NT2/D1 (cell line): Measurements from ENCODE around the gene LARGE2.

Experiments
- SUZ12 ChIP-seq: IDR thresholded peaks from 2 replicates; pipeline ENCODE4 v1.6.1; 2011; ENCODE audit not compliant: insufficient read length, insufficient read depth; ENCODE audit errors: extremely low read depth
- YY1 ChIP-seq: IDR thresholded peaks from 2 replicates; pipeline ENCODE4 v1.6.1; 2011; ENCODE audit not compliant: insufficient read length, insufficient read depth
- ZNF274 ChIP-seq: IDR thresholded peaks from 2 replicates; pipeline ENCODE4 v1.6.1; 2011; ENCODE audit warnings: mild to moderate bottlenecking, low read depth, low read length

- TF ChIP-seq SUZ12 (no peak), ZNF274 (no peak), YY1 (no peak)
Measured at GRCh38 chr11:45933846-45934579, 11.6 kb downstream of the LARGE2 start.
